IMR-90 (cell line): ENCODE measurements around the gene UNC5A. TPM values are rescaled to one million over a fixed set of nuclear protein-coding genes. Genes with fewer than 3 reads are reported as not detected.

Source experiments
- ATAC-seq: fragments of 200-7000 bp; cut with Tn5 transposase; 2 replicates; pipeline ENCODE4 v1.9.1; 2020; ENCODE audit warnings: low read depth, mild to moderate bottlenecking, moderate library complexity
- BruUV-seq: library from RNA; stranded (reverse); fragments of 400-500 nt; replicated peaks from 2 replicates; lab custom pipeline; 2021; lab: Mats Ljungman, UMichigan
- CTCF ChIA-PET: fragments of 300-600 bp; formaldehyde crosslinking; extraction: SDS; loops from one replicate; lab custom pipeline; 2021; ENCODE audit warnings: antibody characterized with exemption; lab: Yijun Ruan, JAX
- POLR2A ChIA-PET: fragments of 300-600 bp; sonication (Branson Sonifier 250); formaldehyde crosslinking; loops from one replicate; lab custom pipeline; 2022; ENCODE audit warnings: antibody characterized with exemption; ENCODE audit not compliant: unreplicated experiment; lab: Charles Lee
- DNase-seq: peaks from one replicate; pipeline ENCODE4 v3.0.0; 2013
- H2AFZ ChIP-seq: replicated peaks from 2 replicates; pipeline ENCODE3; 2013; ENCODE audit warnings: low read length, mild to moderate bottlenecking; ENCODE audit not compliant: poor library complexity
- H2AK5ac ChIP-seq: 2 replicates; pipeline ENCODE4 v1.6.1; 2013; ENCODE audit warnings: low read depth, low read length, inconsistent platforms
- H2AK9ac ChIP-seq: replicated peaks from 2 replicates; pipeline ENCODE3; 2013; ENCODE audit warnings: mild to moderate bottlenecking, low read depth, low read length, moderate library complexity; ENCODE audit not compliant: poor library complexity
- H2BK120ac ChIP-seq: 2 replicates; pipeline ENCODE4 v1.6.1; 2013; ENCODE audit warnings: low read depth, low read length, inconsistent platforms
- H2BK15ac ChIP-seq: 3 replicates; pipeline ENCODE4 v1.6.1; 2013; ENCODE audit warnings: low read depth, low read length, inconsistent platforms
- H2BK20ac ChIP-seq: 2 replicates; pipeline ENCODE4 v1.6.1; 2013; ENCODE audit warnings: low read depth, mild to moderate bottlenecking, inconsistent platforms, low read length, moderate library complexity
- H2BK5ac ChIP-seq: 2 replicates; pipeline ENCODE4 v1.6.1; 2013; ENCODE audit warnings: mild to moderate bottlenecking, low read depth, low read length, inconsistent platforms; ENCODE audit not compliant: poor library complexity, severe bottlenecking
- H3K14ac ChIP-seq: replicated peaks from 2 replicates; pipeline ENCODE4 v1.6.1; 2013; ENCODE audit warnings: low read depth, low read length, inconsistent platforms
- H3K18ac ChIP-seq: 2 replicates; pipeline ENCODE4 v1.6.1; 2013; ENCODE audit warnings: low read depth, low read length, control low read depth
- H3K23ac ChIP-seq: 2 replicates; pipeline ENCODE4 v1.6.1; 2013; ENCODE audit warnings: low read depth, low read length, inconsistent platforms
- H3K27ac ChIP-seq: 2 replicates; pipeline ENCODE4 v1.5.1; 2013; ENCODE audit warnings: mild to moderate bottlenecking, control low read depth, low read length; ENCODE audit not compliant: insufficient read depth
- H3K27me3 ChIP-seq: 2 replicates; pipeline ENCODE4 v1.6.1; 2013; ENCODE audit warnings: low read length; ENCODE audit not compliant: control insufficient read depth, insufficient read depth
- H3K36me3 ChIP-seq: 2 replicates; pipeline ENCODE4 v1.6.1; 2013; ENCODE audit warnings: low read length, mixed read lengths; ENCODE audit not compliant: control insufficient read depth, insufficient read depth
- H3K4ac ChIP-seq: 2 replicates; pipeline ENCODE4 v1.6.1; 2013; ENCODE audit warnings: low read depth, low read length, inconsistent platforms
- H3K4me1 ChIP-seq: 2 replicates; pipeline ENCODE4 v1.6.1; 2013; ENCODE audit warnings: low read length, mixed read lengths; ENCODE audit not compliant: control insufficient read depth, insufficient read depth
- H3K4me2 ChIP-seq: 2 replicates; pipeline ENCODE4 v1.6.1; 2013; ENCODE audit warnings: low read depth, mild to moderate bottlenecking, control low read depth, low read length, moderate library complexity
- H3K4me3 ChIP-seq: 2 replicates; pipeline ENCODE4 v1.5.1; 2013; ENCODE audit warnings: low read depth, mild to moderate bottlenecking, control low read depth, low read length, moderate library complexity; ENCODE audit not compliant: insufficient read depth
- H3K56ac ChIP-seq: 2 replicates; pipeline ENCODE4 v1.6.1; 2013; ENCODE audit warnings: low read length, inconsistent platforms; ENCODE audit not compliant: insufficient read depth; ENCODE audit errors: extremely low read depth
- H3K79me1 ChIP-seq, 2 experiments: 2 replicates each; pipeline ENCODE4 v1.6.1; 2013; ENCODE audit warnings: low read length in 2 of 2, inconsistent platforms in 1 of 2, low read depth in 1 of 2
- H3K9ac ChIP-seq: 2 replicates; pipeline ENCODE4 v1.6.1; 2013; ENCODE audit warnings: low read depth, low read length, control low read depth
- H3K9me1 ChIP-seq: 2 replicates; pipeline ENCODE4 v1.6.1; 2013; ENCODE audit warnings: low read length, inconsistent platforms; ENCODE audit not compliant: insufficient read depth
- H3K9me3 ChIP-seq: 2 replicates; pipeline ENCODE4 v1.6.1; 2013; ENCODE audit warnings: low read length; ENCODE audit not compliant: control insufficient read depth, insufficient read depth
- H4K20me1 ChIP-seq: 2 replicates; pipeline ENCODE4 v1.6.1; 2013; ENCODE audit warnings: low read length, inconsistent platforms; ENCODE audit not compliant: insufficient read depth
- H4K5ac ChIP-seq: 2 replicates; pipeline ENCODE4 v1.6.1; 2013; ENCODE audit warnings: mild to moderate bottlenecking, low read depth, low read length, control low read depth
- H4K8ac ChIP-seq, 2 experiments: 2 replicates each; pipeline ENCODE4 v1.6.1; 2013; ENCODE audit warnings: low read depth in 2 of 2, low read length in 2 of 2, control low read depth in 1 of 2, inconsistent platforms in 1 of 2
- H4K91ac ChIP-seq: 2 replicates; pipeline ENCODE4 v1.6.1; 2013; ENCODE audit warnings: low read depth, low read length, inconsistent platforms; ENCODE audit not compliant: insufficient read depth
- CTCF ChIP-seq: conservative IDR thresholded peaks from 2 replicates; pipeline ENCODE4 v1.5.1; 2012; ENCODE audit warnings: mild to moderate bottlenecking, low read depth, low read length, improper control_type of control experiment
- ELK1 ChIP-seq: fragments of 150-350 bp; IDR thresholded peaks from 2 replicates; pipeline ENCODE4 v1.6.1; 2016; ENCODE audit warnings: low read depth, mild to moderate bottlenecking, low read length, moderate library complexity, borderline replicate concordance
- FOS ChIP-seq: fragments of 150-350 bp; IDR thresholded peaks from 2 replicates; pipeline ENCODE4 v1.6.1; 2016; ENCODE audit warnings: low read depth, low read length
- MAFK ChIP-seq: IDR thresholded peaks from 2 replicates; pipeline ENCODE4 v1.6.1; 2012; ENCODE audit warnings: low read depth, low read length, improper control_type of control experiment
- MXI1 ChIP-seq: IDR thresholded peaks from 2 replicates; pipeline ENCODE4 v1.6.1; 2012; ENCODE audit warnings: low read depth, mild to moderate bottlenecking, low read length, moderate library complexity, borderline replicate concordance
- NFE2L2 ChIP-seq: fragments of 150-350 bp; IDR thresholded peaks from 2 replicates; pipeline ENCODE4 v1.6.1; 2016; ENCODE audit warnings: low read depth, mild to moderate bottlenecking, low read length
- POLR2A ChIP-seq: IDR thresholded peaks from 2 replicates; pipeline ENCODE4 v1.6.1; 2012; ENCODE audit warnings: mild to moderate bottlenecking, low read depth, low read length
- SMC3 ChIP-seq: fragments of 150-350 bp; IDR thresholded peaks from 2 replicates; pipeline ENCODE4 v1.6.1; 2016; ENCODE audit warnings: low read depth, mild to moderate bottlenecking, antibody characterized with exemption, low read length, moderate library complexity
- WGBS, 2 experiments: methylation state at CpG; one replicate each; pipeline versions ENCODE4 v1.1.5 to v1.1.7; 2013; ENCODE audit warnings: missing lambda C conversion rate in 2 of 2; ENCODE audit not compliant: insufficient read length in 1 of 2; ENCODE audit errors: extremely low coverage in 2 of 2; 5-methylcytosine and 5-hydroxymethylcytosine counted together
- dilution Hi-C: fragments of 300-500 bp; cut with HindIII; formaldehyde crosslinking; loops from one replicate; pipeline ENCODE4 v1.14.3; 2018; ENCODE audit warnings: low sequenced_read_pairs; ENCODE audit not compliant: unreplicated experiment
- in situ Hi-C: fragments of 300-500 bp; cut with MboI; formaldehyde crosslinking; loops from 3 replicates; pipeline ENCODE4 v1.14.3; 2019; ENCODE audit warnings: low sequenced_read_pairs, inconsistent platforms, mixed read lengths
- intact Hi-C: fragments of 100-400 bp; cut with micrococcal nuclease; formaldehyde crosslinking; loops from 2 replicates; pipeline ENCODE4 v1.10.0; 2022
- polyA plus RNA-seq, 3 experiments: library from polyadenylated mRNA; depleted of rRNA; stranded (reverse); fragments of >200 nt; gene quantifications; 2 replicates each; pipeline ENCODE4 v1.2.3, GENCODE V29; 2012; ENCODE audit warnings: low replicate concordance in 1 of 3
- total RNA-seq: library from RNA; depleted of rRNA; stranded (reverse); fragments of >200 nt; gene quantifications from 2 replicates; pipeline ENCODE4 v1.2.3, GENCODE V29; 2012

The UNC5A gene
- total and polyA plus RNA-seq, 2 of the 4 experiments (the other 2 are of a cell fraction), result not detected

GRCh38 chr5:176806137-176806536, 4.2 kb upstream of the UNC5A start:
- Histone ChIP-seq H2BK15ac (no peak overlapping the region), H4K5ac (no peak overlapping the region), H3K4me3 (no peak overlapping the region), H3K9ac (no peak overlapping the region), H2AK5ac (no peak overlapping the region), H4K8ac (no peak overlapping the region), H3K9me3 (no peaks in the 10 kb centered on the region), H3K9me1 (no peaks in the 10 kb centered on the region), H2BK20ac (no peak overlapping the region), H2BK5ac (no peak overlapping the region), H3K4ac (no peak overlapping the region), H3K23ac (no peak overlapping the region), H4K20me1 (peaks cover 4% of the 10 kb centered on the region; the same call in 1 of the 2 replicates), H3K27me3 (peaks cover 32% of the 10 kb centered on the region), H3K79me1 (no peaks in the 10 kb centered on the region), H3K4me2 (no peak overlapping the region), H2AFZ (no peak overlapping the region), H3K27ac (no peak overlapping the region), H2AK9ac (no peak overlapping the region), H3K4me1 (no peaks in the 10 kb centered on the region; the same call in 1 of the 2 replicates), H3K14ac (no peak overlapping the region), H3K18ac (no peak overlapping the region), H3K56ac (no peak overlapping the region), H3K36me3 (no peaks in the 10 kb centered on the region), H2BK120ac (no peak overlapping the region), H4K91ac (no peak overlapping the region)
- ChIA-PET POLR2A (no interaction called here), CTCF (no interaction called here)
- DNase-seq, result peak; percentile 18
- intact Hi-C loops (no loop called here), dilution Hi-C loops (no loop called here), in situ Hi-C loops (no loop called here)
- BruUV-seq, result no TSS peak
- no peak for ATAC-seq
- TF ChIP-seq CTCF (no peak), FOS (no peak), ELK1 (no peak), POLR2A (no peak), MAFK (no peak), MXI1 (no peak), SMC3 (no peak), NFE2L2 (no peak)
- no CpG with 5 or more reads among the region's 1 CpG for WGBS, 2 experiments
